HEK293 (cell line): ENCODE results near the gene SPATA6L.

Experiments used
- CTCF ChIA-PET: fragments of 350-600 bp; formaldehyde crosslinking; extraction: SDS; loops from one replicate; lab custom pipeline; 2021; ENCODE audit warnings: antibody characterized with exemption; lab: Yijun Ruan, JAX
- POLR2A ChIA-PET: fragments of 300-600 bp; formaldehyde crosslinking; extraction: SDS; loops from one replicate; lab custom pipeline; 2020; ENCODE audit warnings: antibody characterized with exemption, inconsistent platforms; lab: Yijun Ruan, JAX
- H3K27ac ChIP-seq: fragments of 200-500 bp; sonication (Bioruptor generic); 2 replicates; pipeline ENCODE4 v1.5.1; 2014; ENCODE audit warnings: low read depth, low read length, control low read depth, inconsistent platforms; ENCODE audit errors: extremely low read depth
- H3K36me3 ChIP-seq, 2 experiments: fragments of 200-500 bp in 1 of 2; sonication (Bioruptor generic) in 1 of 2; 1 replicate in 1 of 2; 2 replicates in 1 of 2; pipeline ENCODE4 v1.5.1; 2014 to 2017; ENCODE audit warnings: inconsistent platforms in 2 of 2, low read length in 2 of 2; ENCODE audit not compliant: control insufficient read depth in 2 of 2, insufficient read depth in 1 of 2
- H3K4me1 ChIP-seq: fragments of 200-500 bp; sonication (Bioruptor generic); 2 replicates; pipeline ENCODE4 v1.5.1; 2014; ENCODE audit warnings: mild to moderate bottlenecking, low read length, inconsistent platforms; ENCODE audit not compliant: control insufficient read depth, insufficient read depth
- H3K4me3 ChIP-seq: 2 replicates; pipeline ENCODE4 v1.5.1; 2011; ENCODE audit warnings: low read depth, mild to moderate bottlenecking, control low read depth, low read length, moderate library complexity
- H3K9me3 ChIP-seq: fragments of 200-500 bp; sonication (Bioruptor generic); 2 replicates; pipeline ENCODE4 v1.5.1; 2014; ENCODE audit warnings: low read depth, low read length, inconsistent platforms; ENCODE audit not compliant: control insufficient read depth, insufficient read depth
- FEZF1 ChIP-seq: fragments of 450-650 bp; formaldehyde crosslinking; IDR thresholded peaks from 2 replicates; pipeline ENCODE4 v1.5.1; 2016; ENCODE audit warnings: missing biosample characterization, missing genetic modification characterization
- GLI4 ChIP-seq: fragments of 450-650 bp; formaldehyde crosslinking; IDR thresholded peaks from 2 replicates; pipeline ENCODE4 v1.5.1; 2016; ENCODE audit warnings: missing biosample characterization, missing genetic modification characterization
- KLF10 ChIP-seq: fragments of 450-650 bp; IDR thresholded peaks from 2 replicates; pipeline ENCODE4 v1.5.1; 2018; ENCODE audit warnings: missing biosample characterization, mild to moderate bottlenecking, missing genetic modification characterization
- KLF9 ChIP-seq: fragments of 450-650 bp; formaldehyde crosslinking; IDR thresholded peaks from 2 replicates; pipeline ENCODE4 v1.5.1; 2016; ENCODE audit warnings: missing biosample characterization, missing genetic modification characterization, low read depth
- OSR2 ChIP-seq: fragments of 450-650 bp; formaldehyde crosslinking; IDR thresholded peaks from 2 replicates; pipeline ENCODE4 v1.5.1; 2016; ENCODE audit warnings: missing biosample characterization, missing genetic modification characterization
- SP3 ChIP-seq: fragments of 450-650 bp; formaldehyde crosslinking; IDR thresholded peaks from 2 replicates; pipeline ENCODE4 v1.5.1; 2016; ENCODE audit warnings: missing biosample characterization, missing genetic modification characterization
- YY1 ChIP-seq: fragments of 450-650 bp; formaldehyde crosslinking; IDR thresholded peaks from 2 replicates; pipeline ENCODE4 v1.5.1; 2018; ENCODE audit warnings: missing biosample characterization, missing genetic modification characterization
- YY2 ChIP-seq: fragments of 450-650 bp; formaldehyde crosslinking; IDR thresholded peaks from 2 replicates; pipeline ENCODE4 v1.5.1; 2016; ENCODE audit warnings: missing biosample characterization, missing genetic modification characterization
- ZBTB17 ChIP-seq: fragments of 450-650 bp; formaldehyde crosslinking; IDR thresholded peaks from 2 replicates; pipeline ENCODE4 v1.5.1; 2016; ENCODE audit warnings: missing biosample characterization, missing genetic modification characterization
- ZFP41 ChIP-seq: fragments of 450-650 bp; formaldehyde crosslinking; IDR thresholded peaks from 2 replicates; pipeline ENCODE4 v1.5.1; 2016; ENCODE audit warnings: missing biosample characterization, missing genetic modification characterization, borderline replicate concordance
- ZNF157 ChIP-seq: fragments of 450-650 bp; formaldehyde crosslinking; IDR thresholded peaks from 2 replicates; pipeline ENCODE4 v1.5.1; 2016; ENCODE audit warnings: missing biosample characterization, missing genetic modification characterization
- ZNF174 ChIP-seq: fragments of 450-650 bp; formaldehyde crosslinking; IDR thresholded peaks from 2 replicates; pipeline ENCODE4 v1.5.0; 2017; ENCODE audit warnings: missing biosample characterization, mild to moderate bottlenecking, missing genetic modification characterization
- ZNF214 ChIP-seq: fragments of 450-650 bp; formaldehyde crosslinking; IDR thresholded peaks from 2 replicates; pipeline ENCODE4 v1.5.1; 2017; ENCODE audit warnings: missing biosample characterization, mild to moderate bottlenecking, missing genetic modification characterization, borderline replicate concordance
- ZNF221 ChIP-seq: fragments of 450-650 bp; formaldehyde crosslinking; IDR thresholded peaks from 2 replicates; pipeline ENCODE4 v1.5.1; 2017; ENCODE audit warnings: missing biosample characterization, missing genetic modification characterization, borderline replicate concordance
- ZNF23 ChIP-seq: fragments of 450-650 bp; formaldehyde crosslinking; IDR thresholded peaks from 2 replicates; pipeline ENCODE4 v1.5.1; 2016; ENCODE audit warnings: missing biosample characterization, missing genetic modification characterization, borderline replicate concordance
- ZNF239 ChIP-seq: fragments of 450-650 bp; formaldehyde crosslinking; IDR thresholded peaks from 2 replicates; pipeline ENCODE4 v1.5.1; 2016; ENCODE audit warnings: missing biosample characterization, missing genetic modification characterization
- ZNF266 ChIP-seq: fragments of 450-650 bp; formaldehyde crosslinking; IDR thresholded peaks from 2 replicates; pipeline ENCODE4 v1.5.1; 2016; ENCODE audit warnings: missing biosample characterization, missing genetic modification characterization, low read depth
- ZNF366 ChIP-seq: fragments of 450-650 bp; formaldehyde crosslinking; conservative IDR thresholded peaks from 2 replicates; pipeline ENCODE4 v1.5.1; 2016; ENCODE audit warnings: missing biosample characterization, missing genetic modification characterization
- ZNF416 ChIP-seq: fragments of 450-650 bp; formaldehyde crosslinking; IDR thresholded peaks from 2 replicates; pipeline ENCODE4 v1.5.1; 2016; ENCODE audit warnings: missing biosample characterization, missing genetic modification characterization
- ZNF433 ChIP-seq: fragments of 450-650 bp; formaldehyde crosslinking; IDR thresholded peaks from 2 replicates; pipeline ENCODE4 v1.5.1; 2016; ENCODE audit warnings: missing biosample characterization, missing genetic modification characterization, low read depth
- ZNF473 ChIP-seq: fragments of 450-650 bp; formaldehyde crosslinking; IDR thresholded peaks from 2 replicates; pipeline ENCODE4 v1.5.1; 2017; ENCODE audit warnings: missing biosample characterization, missing genetic modification characterization
- ZNF501 ChIP-seq: fragments of 450-650 bp; formaldehyde crosslinking; IDR thresholded peaks from 2 replicates; pipeline ENCODE4 v1.5.1; 2016; ENCODE audit warnings: missing biosample characterization, missing genetic modification characterization
- ZNF521 ChIP-seq: fragments of 450-650 bp; formaldehyde crosslinking; IDR thresholded peaks from 2 replicates; pipeline ENCODE4 v1.5.1; 2017; ENCODE audit warnings: missing biosample characterization, mild to moderate bottlenecking, missing genetic modification characterization
- ZNF610 ChIP-seq: fragments of 450-650 bp; formaldehyde crosslinking; IDR thresholded peaks from 2 replicates; pipeline ENCODE4 v1.5.1; 2016; ENCODE audit warnings: missing biosample characterization, missing genetic modification characterization, borderline replicate concordance
- ZNF664 ChIP-seq: fragments of 450-650 bp; formaldehyde crosslinking; IDR thresholded peaks from 2 replicates; pipeline ENCODE4 v1.5.1; 2016; ENCODE audit warnings: missing biosample characterization, missing genetic modification characterization
- ZNF776 ChIP-seq: fragments of 450-650 bp; formaldehyde crosslinking; IDR thresholded peaks from 2 replicates; pipeline ENCODE4 v1.5.0; 2017; ENCODE audit warnings: missing biosample characterization, missing genetic modification characterization, borderline replicate concordance
- TF ChIP-seq, protein P1 (sequence below): fragments of 450-650 bp; formaldehyde crosslinking; IDR thresholded peaks from 2 replicates; pipeline ENCODE4 v1.5.1; 2016; ENCODE audit warnings: missing biosample characterization, missing genetic modification characterization
- TF ChIP-seq, protein P2 (sequence below): fragments of 450-650 bp; formaldehyde crosslinking; IDR thresholded peaks from 2 replicates; pipeline ENCODE4 v1.5.1; 2017; ENCODE audit warnings: missing biosample characterization, missing genetic modification characterization
- TF ChIP-seq, protein P3 (sequence below): fragments of 450-650 bp; formaldehyde crosslinking; IDR thresholded peaks from 2 replicates; pipeline ENCODE4 v1.5.1; 2016; ENCODE audit warnings: missing biosample characterization, missing genetic modification characterization, borderline replicate concordance

SPATA6L gene

DNA sequence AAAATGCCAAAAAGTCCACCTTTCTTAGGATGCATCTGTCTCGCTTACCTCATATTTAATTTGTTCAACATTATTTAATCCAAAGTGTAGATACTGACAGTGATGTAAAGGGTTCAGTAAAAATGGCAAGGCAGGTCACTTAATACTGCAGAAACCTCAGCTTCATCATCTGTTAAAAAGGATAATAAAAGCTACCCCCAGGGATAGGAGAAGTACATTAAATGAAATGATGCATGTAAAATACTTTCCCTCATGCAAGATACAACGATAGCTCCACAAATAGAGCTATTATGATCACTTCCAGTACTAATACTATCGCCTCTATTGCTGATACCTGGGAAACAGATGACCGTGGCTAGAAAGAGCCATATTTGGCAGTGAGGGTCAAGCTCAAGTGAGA, 93.1 kb downstream of the SPATA6L start (continued):
- TF ChIP-seq FEZF1 (peak; percentile 61), YY1 (no peak), SP3 (no peak), OSR2 (peak; percentile 39; the same call in 1 of the 2 replicates), ZNF214 (tag by site-specific recombination) (no peak), ZNF416 (tag by site-specific recombination) (no peak)
- TF ChIP-seq, protein P1, sequence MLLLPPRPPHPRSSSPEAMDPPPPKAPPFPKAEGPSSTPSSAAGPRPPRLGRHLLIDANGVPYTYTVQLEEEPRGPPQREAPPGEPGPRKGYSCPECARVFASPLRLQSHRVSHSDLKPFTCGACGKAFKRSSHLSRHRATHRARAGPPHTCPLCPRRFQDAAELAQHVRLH: peak; percentile 52; the same call in 1 of the 2 replicates

DNA sequence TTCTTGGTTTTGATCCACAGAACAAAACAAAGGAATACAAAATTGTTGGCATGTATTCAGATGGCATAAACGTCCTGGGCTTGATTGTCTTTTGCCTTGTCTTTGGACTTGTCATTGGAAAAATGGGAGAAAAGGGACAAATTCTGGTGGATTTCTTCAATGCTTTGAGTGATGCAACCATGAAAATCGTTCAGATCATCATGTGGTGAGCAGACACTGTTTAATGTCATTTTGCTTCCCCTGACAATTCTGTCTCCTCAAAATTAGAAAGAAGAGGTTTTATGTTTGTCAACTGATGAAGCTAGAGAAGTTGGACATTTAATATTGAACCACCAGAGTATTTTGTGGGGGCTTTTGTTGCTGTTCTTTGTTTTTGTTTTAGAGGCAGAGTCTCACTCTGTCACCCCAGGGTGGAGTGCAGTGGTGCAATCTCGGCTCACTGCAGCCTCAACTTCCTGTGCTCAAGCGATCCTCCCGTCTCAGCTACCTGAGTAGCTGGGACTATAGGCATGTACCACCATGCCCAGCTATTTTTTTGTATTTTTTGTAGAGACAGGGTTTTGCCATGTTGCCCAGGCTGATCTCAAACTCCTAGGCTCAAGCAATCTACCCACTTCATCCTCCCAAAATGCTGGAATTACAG, 94.0 kb downstream of the SPATA6L start:
- no peak overlapping the region for H3K27ac ChIP-seq
- ChIA-PET CTCF (interaction anchor here (0.6 to 1.4 kb wide), 4 partner anchors 21 to 211 kb away, joined by 3 to 4 read pairs (median 3); no protein-coding TSS in a partner anchor), POLR2A (no interaction called here)
- H3K4me3 ChIP-seq: no peak overlapping the region
- peaks cover 0 to 10% of the 10 kb centered on the region in 2 experiments; a peak in 1 of 3 replicates for H3K36me3 ChIP-seq
- H3K4me1 ChIP-seq: peaks cover 5% of the 10 kb centered on the region; the same call in 1 of the 2 replicates
- no peaks in the 10 kb centered on the region for H3K9me3 ChIP-seq
- no peak for TF ChIP-seq ZNF473 (tag by site-specific recombination)
- TF ChIP-seq ZNF664: no peak
- no peak for TF ChIP-seq ZNF266
- no peak for TF ChIP-seq ZNF221 (tag by site-specific recombination)
- no peak for TF ChIP-seq ZNF433 (tag by site-specific recombination)
- no peak for TF ChIP-seq GLI4 (tag by site-specific recombination)
- TF ChIP-seq ZNF521 (tag by site-specific recombination): no peak
- no peak for TF ChIP-seq KLF9 (tag by site-specific recombination)
- no peak for TF ChIP-seq ZFP41 (tag by site-specific recombination)
- TF ChIP-seq ZNF366 (tag by site-specific recombination): no peak
- TF ChIP-seq ZNF610: no peak
- TF ChIP-seq ZNF157 (tag by site-specific recombination): no peak

DNA sequence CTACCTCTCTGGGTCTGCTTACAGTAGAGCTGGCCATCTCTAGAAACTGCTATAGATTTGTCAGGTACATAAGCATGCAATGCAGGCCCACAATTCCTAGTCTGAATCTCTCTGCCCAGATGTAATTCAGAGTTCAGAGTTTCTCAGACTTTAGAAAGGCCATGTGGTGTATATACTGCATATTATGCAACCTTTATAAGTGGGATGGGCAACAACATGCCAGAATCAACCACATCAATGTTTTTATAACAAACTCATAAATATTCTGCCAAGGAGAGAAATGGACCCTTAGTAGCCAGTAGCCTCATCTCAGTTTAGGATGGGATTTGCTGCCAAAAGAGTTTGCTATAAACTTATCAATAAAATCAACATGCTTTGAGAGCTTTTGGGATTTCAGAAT, 97.2 kb downstream of the SPATA6L start:
- TF ChIP-seq ZNF239 (tag by site-specific recombination) (no peak), ZNF174 (no peak), KLF10 (tag by site-specific recombination) (no peak), ZNF501 (tag by site-specific recombination) (no peak), YY2 (tag by site-specific recombination) (no peak), ZNF23 (tag by site-specific recombination) (no peak), ZNF776 (tag by site-specific recombination) (no peak), ZBTB17 (no peak), ZNF664 (no peak)
- TF ChIP-seq, protein P2, sequence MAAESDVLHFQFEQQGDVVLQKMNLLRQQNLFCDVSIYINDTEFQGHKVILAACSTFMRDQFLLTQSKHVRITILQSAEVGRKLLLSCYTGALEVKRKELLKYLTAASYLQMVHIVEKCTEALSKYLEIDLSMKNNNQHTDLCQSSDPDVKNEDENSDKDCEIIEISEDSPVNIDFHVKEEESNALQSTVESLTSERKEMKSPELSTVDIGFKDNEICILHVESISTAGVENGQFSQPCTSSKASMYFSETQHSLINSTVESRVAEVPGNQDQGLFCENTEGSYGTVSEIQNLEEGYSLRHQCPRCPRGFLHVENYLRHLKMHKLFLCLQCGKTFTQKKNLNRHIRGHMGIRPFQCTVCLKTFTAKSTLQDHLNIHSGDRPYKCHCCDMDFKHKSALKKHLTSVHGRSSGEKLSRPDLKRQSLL (tag by site-specific recombination): no peak
- TF ChIP-seq, protein P3, sequence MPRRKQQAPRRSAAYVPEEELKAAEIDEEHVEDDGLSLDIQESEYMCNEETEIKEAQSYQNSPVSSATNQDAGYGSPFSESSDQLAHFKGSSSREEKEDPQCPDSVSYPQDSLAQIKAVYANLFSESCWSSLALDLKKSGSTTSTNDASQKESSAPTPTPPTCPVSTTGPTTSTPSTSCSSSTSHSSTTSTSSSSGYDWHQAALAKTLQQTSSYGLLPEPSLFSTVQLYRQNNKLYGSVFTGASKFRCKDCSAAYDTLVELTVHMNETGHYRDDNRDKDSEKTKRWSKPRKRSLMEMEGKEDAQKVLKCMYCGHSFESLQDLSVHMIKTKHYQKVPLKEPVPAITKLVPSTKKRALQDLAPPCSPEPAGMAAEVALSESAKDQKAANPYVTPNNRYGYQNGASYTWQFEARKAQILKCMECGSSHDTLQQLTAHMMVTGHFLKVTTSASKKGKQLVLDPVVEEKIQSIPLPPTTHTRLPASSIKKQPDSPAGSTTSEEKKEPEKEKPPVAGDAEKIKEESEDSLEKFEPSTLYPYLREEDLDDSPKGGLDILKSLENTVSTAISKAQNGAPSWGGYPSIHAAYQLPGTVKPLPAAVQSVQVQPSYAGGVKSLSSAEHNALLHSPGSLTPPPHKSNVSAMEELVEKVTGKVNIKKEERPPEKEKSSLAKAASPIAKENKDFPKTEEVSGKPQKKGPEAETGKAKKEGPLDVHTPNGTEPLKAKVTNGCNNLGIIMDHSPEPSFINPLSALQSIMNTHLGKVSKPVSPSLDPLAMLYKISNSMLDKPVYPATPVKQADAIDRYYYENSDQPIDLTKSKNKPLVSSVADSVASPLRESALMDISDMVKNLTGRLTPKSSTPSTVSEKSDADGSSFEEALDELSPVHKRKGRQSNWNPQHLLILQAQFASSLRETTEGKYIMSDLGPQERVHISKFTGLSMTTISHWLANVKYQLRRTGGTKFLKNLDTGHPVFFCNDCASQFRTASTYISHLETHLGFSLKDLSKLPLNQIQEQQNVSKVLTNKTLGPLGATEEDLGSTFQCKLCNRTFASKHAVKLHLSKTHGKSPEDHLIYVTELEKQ (tag by site-specific recombination): no peak
- Histone ChIP-seq H3K27ac (no peak overlapping the region), H3K4me3 (no peak overlapping the region), H3K4me1 (peaks cover 2% of the 10 kb centered on the region; the same call in 1 of the 2 replicates), H3K36me3 (no peaks in the 10 kb centered on the region), H3K9me3 (no peaks in the 10 kb centered on the region)
- POLR2A ChIA-PET: interaction anchor here (0.7 kb wide), 1 partner anchor 20 kb away, joined by 4 read pairs; no protein-coding TSS in a partner anchor
- CTCF ChIA-PET: no interaction called here
